Retinal pigment epithelial cell (primary cell): ENCODE results near the gene NPS.

Experiments
- DNase-seq: peaks from one replicate; pipeline ENCODE4 v3.0.0-alpha.2; 2010; ENCODE audit warnings: low read depth
- H3K4me3 ChIP-seq: 2 replicates; pipeline ENCODE4 v1.5.1; 2011; ENCODE audit warnings: mild to moderate bottlenecking, low read length, control low read depth, moderate library complexity
- TF ChIP-seq, protein P1 (sequence below): conservative IDR thresholded peaks from 2 replicates; pipeline ENCODE4 v1.5.1; 2011; ENCODE audit warnings: low read depth, low read length, control low read depth, inconsistent platforms

Gene NPS

DNA sequence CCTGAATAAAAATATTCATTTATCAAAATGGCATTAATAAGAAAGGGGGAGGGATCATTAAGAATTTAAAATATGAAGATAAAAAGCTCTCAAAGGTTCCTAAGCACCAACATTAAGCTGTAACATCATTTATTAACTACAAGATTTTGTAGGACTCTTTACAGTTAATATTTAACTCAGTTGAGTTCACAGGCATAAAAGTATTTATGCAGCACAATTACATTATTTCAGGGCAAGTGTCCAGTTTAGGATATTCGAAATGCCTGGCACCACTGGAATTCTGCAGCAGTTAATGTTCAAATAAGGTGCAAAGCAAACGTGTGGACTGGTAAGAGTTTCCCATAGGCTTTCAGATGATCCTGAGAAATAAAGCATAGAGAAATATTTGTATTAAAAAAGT is 30.5 kb downstream of the NPS start:
- H3K4me3 ChIP-seq = no peak overlapping the region
- TF ChIP-seq, protein P1, sequence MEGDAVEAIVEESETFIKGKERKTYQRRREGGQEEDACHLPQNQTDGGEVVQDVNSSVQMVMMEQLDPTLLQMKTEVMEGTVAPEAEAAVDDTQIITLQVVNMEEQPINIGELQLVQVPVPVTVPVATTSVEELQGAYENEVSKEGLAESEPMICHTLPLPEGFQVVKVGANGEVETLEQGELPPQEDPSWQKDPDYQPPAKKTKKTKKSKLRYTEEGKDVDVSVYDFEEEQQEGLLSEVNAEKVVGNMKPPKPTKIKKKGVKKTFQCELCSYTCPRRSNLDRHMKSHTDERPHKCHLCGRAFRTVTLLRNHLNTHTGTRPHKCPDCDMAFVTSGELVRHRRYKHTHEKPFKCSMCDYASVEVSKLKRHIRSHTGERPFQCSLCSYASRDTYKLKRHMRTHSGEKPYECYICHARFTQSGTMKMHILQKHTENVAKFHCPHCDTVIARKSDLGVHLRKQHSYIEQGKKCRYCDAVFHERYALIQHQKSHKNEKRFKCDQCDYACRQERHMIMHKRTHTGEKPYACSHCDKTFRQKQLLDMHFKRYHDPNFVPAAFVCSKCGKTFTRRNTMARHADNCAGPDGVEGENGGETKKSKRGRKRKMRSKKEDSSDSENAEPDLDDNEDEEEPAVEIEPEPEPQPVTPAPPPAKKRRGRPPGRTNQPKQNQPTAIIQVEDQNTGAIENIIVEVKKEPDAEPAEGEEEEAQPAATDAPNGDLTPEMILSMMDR = no peak
- no peak for DNase-seq

DNA sequence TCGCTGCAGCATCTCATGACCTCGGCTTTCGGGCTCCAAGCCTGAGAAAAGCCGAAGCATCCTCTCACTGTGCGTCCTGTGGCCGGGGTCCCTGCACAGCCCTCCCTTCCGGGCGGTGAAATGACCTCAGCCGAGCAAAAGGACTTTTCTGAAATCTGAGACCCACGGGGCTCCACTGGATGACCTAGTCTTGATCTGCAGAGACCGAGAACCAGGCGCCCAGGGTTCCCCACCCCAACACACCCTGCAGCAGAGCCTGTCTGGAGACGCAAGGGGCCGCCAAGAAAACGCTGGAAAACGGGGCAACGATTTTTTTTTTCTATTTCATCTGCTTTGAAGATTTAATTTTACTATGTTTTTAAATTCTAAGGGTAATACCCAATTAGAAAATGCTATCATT is 31.7 kb downstream of the NPS start:
- no peak overlapping the region for H3K4me3 ChIP-seq
- TF ChIP-seq, protein P1 = no peak
- DNase-seq = no peak

DNA sequence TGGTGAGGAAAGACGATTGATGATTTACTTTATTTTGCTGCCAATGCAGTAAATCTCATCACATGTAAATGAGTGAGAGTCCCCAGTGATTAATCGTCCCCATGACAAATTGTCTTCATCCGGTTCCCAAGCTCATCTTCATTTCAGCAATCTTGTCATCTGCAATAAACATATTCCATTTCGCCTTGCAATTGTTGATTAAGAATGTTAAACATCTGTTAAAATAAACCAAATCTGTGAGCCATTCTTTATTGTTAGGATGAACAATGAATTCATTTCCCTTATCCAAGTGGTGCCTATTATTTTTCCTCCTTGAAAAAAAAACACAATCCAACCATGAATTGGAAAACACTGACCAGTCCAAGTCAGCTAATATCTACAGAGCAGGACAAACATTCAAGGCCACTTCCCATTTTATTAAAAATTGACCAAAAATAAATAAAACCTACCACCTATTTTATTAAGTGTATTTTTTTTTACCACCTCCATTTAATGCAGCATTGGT is 36.5 kb downstream of the NPS start:
- no peak for DNase-seq
- H3K4me3 ChIP-seq = no peak overlapping the region
- TF ChIP-seq, protein P1 = no peak

DNA sequence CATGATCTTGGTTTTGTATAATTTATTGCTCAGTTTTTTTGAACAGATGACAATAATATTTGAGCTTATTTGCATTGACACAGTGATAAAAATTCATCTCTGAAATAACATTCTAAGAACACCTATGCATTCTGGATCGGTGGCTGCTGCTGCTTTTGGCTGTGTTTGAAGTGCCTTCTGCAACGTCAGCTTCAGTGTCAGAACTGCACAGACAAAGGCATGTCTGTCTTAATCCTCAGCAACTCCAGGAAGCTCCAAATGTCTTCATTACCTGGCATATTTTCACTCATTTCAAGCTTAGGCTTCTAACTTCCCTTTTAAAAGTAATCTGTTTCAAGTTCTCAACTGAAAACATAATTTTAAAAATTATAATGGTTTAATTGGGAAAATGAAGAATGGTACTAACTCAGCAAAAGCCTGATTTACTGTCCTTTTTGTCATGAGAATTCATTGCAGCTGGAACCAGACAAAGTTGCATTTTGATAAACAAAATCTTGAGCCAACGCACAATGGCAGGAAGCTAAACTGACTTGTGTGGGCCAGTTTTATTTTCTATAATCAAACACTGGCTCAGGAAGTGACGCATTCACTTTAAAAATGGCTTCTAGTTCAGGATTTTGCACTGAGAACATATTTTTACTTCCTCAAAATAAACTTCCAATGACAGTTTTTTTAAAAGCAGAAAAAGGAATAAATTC is 38.7 kb downstream of the NPS start:
- H3K4me3 ChIP-seq = no peak overlapping the region
- DNase-seq = no peak
- TF ChIP-seq, protein P1 = no peak

DNA sequence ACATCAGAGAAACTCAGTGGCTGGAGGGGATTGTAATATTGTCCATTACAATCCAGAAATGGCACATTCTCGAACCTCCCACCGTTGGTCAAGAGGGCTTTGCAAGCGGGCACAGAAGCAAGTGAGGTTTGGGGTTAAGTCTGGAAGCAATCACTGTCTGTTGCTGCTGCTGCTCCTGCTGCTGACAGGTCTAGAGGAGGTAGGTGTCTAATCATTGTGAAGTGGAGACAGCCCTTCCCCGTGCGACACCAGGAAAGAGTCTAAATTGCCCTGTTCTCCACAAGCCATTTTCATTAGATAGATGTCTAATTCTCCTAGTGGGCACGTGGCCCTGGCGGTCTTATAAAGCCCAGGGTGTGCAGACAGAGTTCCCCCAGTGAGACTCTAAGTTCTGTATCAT is 43.5 kb downstream of the NPS start:
- no peak overlapping the region for H3K4me3 ChIP-seq
- TF ChIP-seq, protein P1 = no peak
- DNase-seq = no peak

DNA sequence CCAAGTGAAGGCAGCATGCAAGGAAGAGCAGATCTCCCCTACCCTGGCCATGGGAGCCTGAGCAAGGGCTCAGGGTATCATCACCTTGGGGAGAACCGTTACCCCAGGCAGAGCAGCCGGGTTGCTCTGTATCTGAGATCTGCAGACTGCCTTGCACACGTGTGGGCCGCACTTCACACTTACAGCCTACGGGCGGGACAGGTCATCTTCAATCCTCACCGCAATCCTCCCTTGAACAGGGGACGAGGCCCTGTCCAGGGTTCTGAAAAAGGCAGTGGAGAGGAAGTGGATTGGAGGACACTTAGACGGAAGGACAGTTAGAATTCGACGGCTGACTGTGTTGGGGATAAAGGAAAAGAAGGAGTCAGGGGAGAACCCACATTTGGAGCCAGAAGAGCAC is 51.4 kb downstream of the NPS start:
- no peak for DNase-seq
- H3K4me3 ChIP-seq = no peak overlapping the region
- TF ChIP-seq, protein P1 = no peak
